ENCODE data around the gene ZNF581. TPM values are rescaled to one million over a fixed set of nuclear protein-coding genes. Genes with fewer than 3 reads are reported as not detected.
A peak's percentile ranks its signal among the peaks of the same experiment; 100 is the strongest.

ZNF581 gene
- polyA plus RNA-seq, 1 experiment, result 31.3 TPM

DNA sequence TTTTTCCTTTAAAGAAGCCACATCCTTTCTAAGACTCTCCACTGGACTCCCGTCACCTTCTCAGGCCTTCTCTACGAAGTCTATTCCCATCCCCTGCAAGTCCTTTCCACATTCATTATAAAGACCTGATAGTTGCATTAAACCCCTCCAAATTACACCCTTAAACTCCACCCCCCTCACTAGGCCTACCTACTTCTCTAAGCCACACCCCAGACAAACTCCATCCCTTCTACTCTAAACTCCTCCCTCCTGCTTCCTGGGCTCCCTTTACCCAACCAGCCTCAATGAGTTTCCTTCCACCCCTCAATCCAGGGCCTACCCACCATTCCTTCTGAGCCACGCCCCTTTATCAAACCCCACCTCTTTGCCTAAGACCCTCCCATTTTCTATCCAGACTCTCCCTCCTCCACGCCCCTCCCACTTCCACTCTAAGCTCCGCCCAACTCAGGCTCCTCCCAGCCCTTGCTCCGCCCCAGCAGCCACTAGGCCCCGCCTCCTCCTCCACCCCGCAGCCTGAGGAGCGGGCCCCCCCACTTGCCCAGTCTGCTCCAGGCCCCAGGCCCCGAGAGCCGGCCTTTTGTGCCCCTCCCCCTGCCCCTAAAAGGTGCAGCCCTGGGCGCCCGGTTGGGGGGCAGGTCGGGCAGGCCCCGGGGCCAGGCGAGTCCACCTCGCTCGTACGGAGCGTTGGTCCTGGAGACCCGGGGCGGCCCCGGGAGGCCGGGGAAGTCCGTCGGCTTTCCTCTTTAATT, 44.6 kb upstream of the ZNF581 start:
- H3K27me3 ChIP-seq (ENCODE audit: control insufficient read depth, insufficient read depth, low read length), result no peaks in the 10 kb centered on the region
- ChIA-PET POLR2A (interaction anchor here (0.5 to 0.7 kb wide), 3 partner anchors 20 to 319 kb away, joined by 3 to 5 read pairs (median 3); partner anchors contain the start of gene SSC5D), CTCF (interaction anchor here (0.6 to 2.0 kb wide), 6 partner anchors 16 to 131 kb away, joined by 3 to 11 read pairs (median 4); partner anchors contain the start of gene U2AF2)
- peak; percentile 79 for DNase-seq (ENCODE audit: low read depth)
- peak overlapping the region; percentile 88 for H3K4me3 ChIP-seq (ENCODE audit: low read depth, low read length)
- TF ChIP-seq, protein P1, sequence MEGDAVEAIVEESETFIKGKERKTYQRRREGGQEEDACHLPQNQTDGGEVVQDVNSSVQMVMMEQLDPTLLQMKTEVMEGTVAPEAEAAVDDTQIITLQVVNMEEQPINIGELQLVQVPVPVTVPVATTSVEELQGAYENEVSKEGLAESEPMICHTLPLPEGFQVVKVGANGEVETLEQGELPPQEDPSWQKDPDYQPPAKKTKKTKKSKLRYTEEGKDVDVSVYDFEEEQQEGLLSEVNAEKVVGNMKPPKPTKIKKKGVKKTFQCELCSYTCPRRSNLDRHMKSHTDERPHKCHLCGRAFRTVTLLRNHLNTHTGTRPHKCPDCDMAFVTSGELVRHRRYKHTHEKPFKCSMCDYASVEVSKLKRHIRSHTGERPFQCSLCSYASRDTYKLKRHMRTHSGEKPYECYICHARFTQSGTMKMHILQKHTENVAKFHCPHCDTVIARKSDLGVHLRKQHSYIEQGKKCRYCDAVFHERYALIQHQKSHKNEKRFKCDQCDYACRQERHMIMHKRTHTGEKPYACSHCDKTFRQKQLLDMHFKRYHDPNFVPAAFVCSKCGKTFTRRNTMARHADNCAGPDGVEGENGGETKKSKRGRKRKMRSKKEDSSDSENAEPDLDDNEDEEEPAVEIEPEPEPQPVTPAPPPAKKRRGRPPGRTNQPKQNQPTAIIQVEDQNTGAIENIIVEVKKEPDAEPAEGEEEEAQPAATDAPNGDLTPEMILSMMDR (IDR thresholded peaks at IDR 0.05; ENCODE audit: insufficient read depth, low read depth, low read length), result no peak
- peaks cover 11% of the 10 kb centered on the region for H3K36me3 ChIP-seq (ENCODE audit: control insufficient read depth, insufficient read depth, low read length)

DNA sequence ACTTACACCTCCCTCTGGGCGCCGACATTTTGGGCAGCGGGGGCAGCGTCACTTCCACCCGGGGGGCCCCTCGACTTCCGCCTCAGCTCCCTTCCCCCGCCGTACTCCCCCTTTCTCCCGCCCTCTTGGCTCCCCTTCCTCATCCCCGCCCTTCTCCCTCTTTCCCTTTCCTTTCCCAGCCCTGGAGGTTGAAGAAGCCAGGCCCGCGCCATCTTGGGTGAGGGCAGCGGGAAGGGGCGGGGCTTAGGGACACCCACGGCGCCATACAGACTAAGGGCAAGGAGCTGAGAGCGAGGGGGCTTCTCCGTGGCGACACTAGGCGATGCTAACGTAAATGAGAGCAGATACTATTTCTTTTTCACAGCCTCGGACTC, 44.0 kb upstream of the ZNF581 start, which contains the start of gene FIZ1:
FIZ1 (minus strand) TSS at position 50 of the 374 bp plus-strand sequence. CDS start 1,652 bp downstream, outside the sequence.
- peak within 1 kb of the TSS; percentile 88 for H3K4me3 ChIP-seq (ENCODE audit: low read depth, low read length)
- H3K36me3 ChIP-seq (ENCODE audit: control insufficient read depth, insufficient read depth, low read length), result peaks cover 11% of the 10 kb centered on the region
- CTCF ChIA-PET, result interaction anchor here (0.6 to 2.0 kb wide), 6 partner anchors 16 to 1746 kb away, joined by 3 to 11 read pairs (median 3); partner anchors contain the start of gene U2AF2
- H3K27me3 ChIP-seq (ENCODE audit: control insufficient read depth, insufficient read depth, low read length), result no peaks in the 10 kb centered on the region
- TF ChIP-seq, protein P1 (IDR thresholded peaks at IDR 0.05; ENCODE audit: insufficient read depth, low read depth, low read length), result no peak
- peak; percentile 92 for DNase-seq (ENCODE audit: low read depth)
- POLR2A ChIA-PET, result interaction anchor here (0.5 to 0.8 kb wide), 3 partner anchors 19 to 138 kb away, joined by 3 to 9 read pairs (median 5); partner anchors contain the start of genes ISOC2 and SSC5D

DNA sequence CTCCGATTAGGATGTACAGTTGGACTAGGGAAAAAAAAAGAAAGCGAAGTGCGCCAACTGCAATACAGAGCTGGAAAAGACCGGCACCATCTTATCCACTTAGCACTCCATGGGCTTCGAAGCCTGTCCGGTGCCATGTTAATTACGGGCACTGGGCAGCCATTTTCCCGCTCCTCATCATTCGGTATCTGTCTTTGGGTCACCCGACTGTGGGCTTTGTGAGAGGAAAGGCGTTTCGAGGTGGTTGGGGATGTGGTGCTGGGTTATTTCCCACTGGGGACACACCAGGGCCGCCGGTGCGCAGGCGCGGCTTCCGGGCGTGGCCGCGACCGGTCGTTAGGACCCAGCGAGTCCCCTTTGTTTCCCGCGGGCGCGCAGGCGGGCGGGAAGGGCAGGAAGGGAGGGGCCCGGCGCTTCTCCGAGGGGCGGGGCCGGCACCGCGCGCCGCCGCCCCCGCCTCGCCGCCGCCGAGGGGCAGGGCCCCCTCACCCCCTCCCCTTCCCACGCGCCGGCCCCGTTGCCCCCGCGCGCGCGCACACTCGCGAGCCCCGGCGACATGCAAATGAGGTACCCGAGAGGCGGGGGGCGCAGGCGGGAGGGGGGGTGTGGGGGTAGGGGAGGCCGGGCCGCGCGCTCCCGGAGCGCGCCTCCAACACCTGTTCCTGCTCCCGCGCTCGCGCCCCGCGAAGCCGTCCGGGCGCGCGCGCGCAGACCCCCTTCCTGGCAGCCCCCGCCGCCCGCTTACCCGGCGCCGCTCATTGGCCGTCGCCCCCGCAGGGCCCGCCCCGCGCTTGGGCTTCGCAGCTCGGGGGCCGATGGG, 43.4 kb upstream of the ZNF581 start, which contains the start of gene ZNF524:
ZNF524 (plus strand) TSS at position 447 of the 820 bp plus-strand sequence. CDS start 1,825 bp downstream, outside the sequence.
- CTCF ChIA-PET, result interaction anchor here (0.6 to 2.0 kb wide), 6 partner anchors 16 to 1745 kb away, joined by 3 to 11 read pairs (median 3); partner anchors contain the start of gene U2AF2
- DNase-seq (ENCODE audit: low read depth), result no peak
- TF ChIP-seq, protein P1 (IDR thresholded peaks at IDR 0.05; ENCODE audit: insufficient read depth, low read depth, low read length), result no peak
- no peaks in the 10 kb centered on the region for H3K27me3 ChIP-seq (ENCODE audit: control insufficient read depth, insufficient read depth, low read length)
- H3K4me3 ChIP-seq (ENCODE audit: low read depth, low read length), result peak within 1 kb of the TSS; percentile 88
- POLR2A ChIA-PET, result interaction anchor here (0.6 to 0.8 kb wide), 3 partner anchors 35 to 714 kb away, joined by 8 to 11 read pairs (median 9); partner anchors contain the start of genes ISOC2 and ZSCAN5A
- H3K36me3 ChIP-seq (ENCODE audit: control insufficient read depth, insufficient read depth, low read length), result peaks cover 11% of the 10 kb centered on the region

DNA sequence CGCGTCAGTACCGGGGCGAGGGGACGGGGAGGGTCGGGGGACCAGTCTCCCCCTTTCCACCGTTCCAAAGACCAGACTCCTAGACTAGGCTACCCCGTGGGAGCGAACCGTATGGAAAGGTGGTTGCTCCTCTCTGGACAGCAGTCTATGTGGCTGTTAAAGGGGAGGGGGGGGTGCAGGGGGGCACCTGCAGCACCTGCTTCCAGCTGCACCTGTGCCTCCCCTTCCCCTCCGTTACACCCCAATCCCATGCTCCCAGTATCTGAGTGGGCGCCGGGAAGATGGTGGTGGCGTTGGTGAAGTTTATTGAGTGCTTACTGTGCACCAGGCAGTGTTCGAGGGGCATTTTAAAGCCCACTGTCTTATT, 42.8 kb upstream of the ZNF581 start:
- ChIA-PET CTCF (interaction anchor here (0.7 to 2.0 kb wide), 3 partner anchors 17 to 133 kb away, joined by 3 to 11 read pairs (median 5); no protein-coding TSS in a partner anchor), POLR2A (interaction anchor here (0.6 kb wide), 2 partner anchors 35 to 714 kb away, joined by 8 to 11 read pairs; partner anchors contain the start of gene ZSCAN5A)
- TF ChIP-seq, protein P1 (IDR thresholded peaks at IDR 0.05; ENCODE audit: insufficient read depth, low read depth, low read length), result no peak
- Histone ChIP-seq H3K36me3 (ENCODE audit: control insufficient read depth, insufficient read depth, low read length) (peaks cover 8% of the 10 kb centered on the region), H3K4me3 (ENCODE audit: low read depth, low read length) (peak overlapping the region; percentile 88), H3K27me3 (ENCODE audit: control insufficient read depth, insufficient read depth, low read length) (no peaks in the 10 kb centered on the region)
- no peak for DNase-seq (ENCODE audit: low read depth)
